GM15510 (cell line): ENCODE results near the gene GNPTG.

Source experiments
- POLR2A ChIP-seq: IDR thresholded peaks from 3 replicates; pipeline ENCODE4 v1.6.1; 2011; ENCODE audit warnings: borderline replicate concordance; ENCODE audit not compliant: insufficient read length; ENCODE audit errors: extremely low read depth

Gene GNPTG

DNA sequence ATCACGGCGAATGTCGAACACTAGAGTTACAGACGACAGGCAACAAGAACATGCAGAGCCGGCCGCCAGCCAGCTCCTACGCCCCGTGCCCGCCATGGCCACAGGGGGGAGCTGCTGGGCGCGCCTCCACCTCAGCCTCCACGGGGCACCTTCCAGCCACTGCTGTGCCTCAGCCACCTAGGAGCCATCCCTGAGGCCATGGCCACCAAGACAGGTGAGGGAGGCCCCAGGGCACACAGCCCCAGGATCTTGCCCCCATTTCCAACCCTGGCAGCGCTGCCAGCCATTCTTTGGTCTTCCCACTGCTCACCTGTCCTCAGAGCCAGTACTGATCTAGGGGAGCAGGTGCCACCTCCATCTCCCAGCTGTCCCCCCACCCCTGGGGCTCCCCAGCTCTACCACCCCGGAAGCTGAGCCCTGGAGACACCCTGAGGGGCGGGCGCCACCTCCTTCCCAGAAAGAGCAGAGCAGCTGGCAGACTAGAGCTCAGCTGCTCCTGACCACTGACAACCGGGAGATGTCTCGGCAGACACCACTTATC lies 11.8 kb downstream of the GNPTG start:
- TF ChIP-seq POLR2A = no peak

DNA sequence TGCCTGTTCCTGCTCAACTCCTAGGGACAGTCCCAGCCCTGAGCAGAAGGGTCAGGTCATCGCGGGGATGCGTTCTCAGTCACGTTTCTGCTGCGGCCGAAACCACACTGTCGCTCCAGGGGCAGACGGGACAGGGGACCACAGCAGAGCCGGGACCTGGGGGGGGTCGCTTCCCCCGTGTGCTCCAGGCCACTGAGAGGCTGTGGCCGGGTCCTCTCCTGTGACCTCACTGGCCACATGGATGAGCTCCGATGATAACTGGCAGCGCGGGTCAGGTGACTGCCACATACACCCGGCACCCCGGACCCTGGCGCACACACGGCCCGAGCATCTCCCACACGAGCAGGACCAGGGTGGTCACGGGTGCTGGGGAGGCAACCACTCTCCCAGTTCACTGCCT lies 12.8 kb downstream of the GNPTG start:
- no peak for TF ChIP-seq POLR2A

DNA sequence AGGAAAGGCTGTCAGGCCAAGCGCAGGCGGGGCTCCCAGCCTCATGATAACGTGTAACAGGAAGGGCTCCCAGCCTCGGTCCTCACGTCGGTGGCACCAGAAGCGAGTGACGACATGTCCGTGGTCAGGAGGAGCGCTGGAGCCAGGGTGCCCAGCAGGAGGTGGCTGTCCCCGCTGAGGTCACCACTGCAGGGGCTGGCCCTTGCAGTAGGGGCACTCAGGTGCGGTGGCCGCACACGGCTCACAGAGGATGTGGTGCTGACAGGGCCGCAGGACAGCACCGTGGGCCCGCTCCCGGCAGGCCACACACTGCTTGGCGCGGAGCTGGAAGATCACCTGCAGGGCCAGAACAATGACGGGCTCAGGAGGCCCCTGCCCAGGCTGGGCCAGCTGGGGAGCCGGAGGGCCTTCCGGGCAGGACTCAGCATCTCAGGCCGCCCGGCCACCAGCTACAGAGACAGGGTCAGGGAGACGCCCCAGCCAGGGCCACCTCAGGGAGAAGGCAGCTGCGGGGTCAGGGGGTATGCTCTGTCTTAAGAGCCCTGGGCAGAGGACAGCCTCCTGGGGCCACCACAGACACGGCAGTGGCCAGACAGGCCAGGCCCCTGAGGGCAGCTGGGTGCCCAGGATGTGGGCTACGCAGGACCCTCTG lies 14.5 kb downstream of the GNPTG start:
- TF ChIP-seq POLR2A = no peak

DNA sequence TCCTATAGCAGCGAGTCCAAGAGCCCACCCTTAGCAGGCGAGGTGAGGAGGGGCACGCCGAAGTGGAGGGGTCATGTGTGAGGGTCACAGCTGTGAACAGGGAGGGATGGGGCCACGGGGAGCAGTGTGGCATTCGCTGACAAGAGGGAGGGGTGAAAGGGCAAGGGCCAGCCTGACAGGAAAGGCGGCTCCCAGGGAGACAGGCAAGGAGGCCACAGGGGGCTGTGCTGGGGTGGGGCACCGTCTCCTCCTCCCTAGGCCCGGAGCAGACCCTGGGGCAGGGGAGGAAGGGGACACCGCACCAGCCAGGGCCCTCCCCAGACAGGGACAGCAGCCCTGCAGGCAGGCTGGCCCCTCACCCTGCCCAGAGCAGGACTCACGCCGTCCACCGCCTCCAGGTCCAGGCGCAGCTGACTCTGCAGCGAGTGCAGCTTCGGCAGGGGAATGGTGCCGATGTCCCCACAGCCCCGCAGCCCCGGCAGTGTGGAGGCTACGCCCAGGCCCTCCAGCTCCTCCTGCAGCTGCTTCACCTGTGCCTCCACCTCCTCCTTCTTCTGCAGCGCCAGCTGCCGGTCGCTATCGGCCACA lies 15.1 kb downstream of the GNPTG start:
- TF ChIP-seq POLR2A = no peak

DNA sequence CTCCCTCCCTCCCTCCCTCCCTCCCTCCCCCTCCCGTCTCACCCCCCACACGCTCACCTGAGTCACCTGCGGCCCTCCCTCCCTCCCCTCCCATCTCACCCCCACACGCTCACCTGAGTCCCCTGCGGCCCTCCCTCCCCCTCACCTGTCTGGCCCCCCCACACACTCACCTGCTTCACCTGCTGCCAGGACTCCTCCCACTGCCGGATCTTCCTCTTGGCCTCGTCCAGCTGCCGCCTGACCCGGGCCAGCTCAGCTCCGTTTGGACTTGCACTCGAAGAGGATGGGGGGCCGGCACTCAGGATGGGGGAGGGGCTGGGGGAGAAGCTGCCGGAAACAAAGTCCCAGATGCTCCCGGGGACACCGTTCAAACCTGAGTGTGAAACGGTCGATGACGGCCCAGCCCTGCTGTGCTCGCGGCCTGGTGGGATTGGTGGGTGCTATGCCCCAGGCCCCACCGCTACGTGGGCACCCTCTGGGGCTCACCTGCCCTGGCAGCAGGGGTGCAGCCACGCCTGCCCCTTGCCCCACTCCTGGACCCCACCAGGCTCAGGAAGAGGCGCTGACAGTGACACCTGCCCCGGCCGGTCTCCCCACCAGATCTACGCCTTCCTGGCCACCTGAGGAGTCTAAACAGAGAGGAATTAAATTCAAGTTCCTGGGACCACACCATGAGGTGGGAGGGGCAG lies 15.9 kb downstream of the GNPTG start:
- no peak for TF ChIP-seq POLR2A

DNA sequence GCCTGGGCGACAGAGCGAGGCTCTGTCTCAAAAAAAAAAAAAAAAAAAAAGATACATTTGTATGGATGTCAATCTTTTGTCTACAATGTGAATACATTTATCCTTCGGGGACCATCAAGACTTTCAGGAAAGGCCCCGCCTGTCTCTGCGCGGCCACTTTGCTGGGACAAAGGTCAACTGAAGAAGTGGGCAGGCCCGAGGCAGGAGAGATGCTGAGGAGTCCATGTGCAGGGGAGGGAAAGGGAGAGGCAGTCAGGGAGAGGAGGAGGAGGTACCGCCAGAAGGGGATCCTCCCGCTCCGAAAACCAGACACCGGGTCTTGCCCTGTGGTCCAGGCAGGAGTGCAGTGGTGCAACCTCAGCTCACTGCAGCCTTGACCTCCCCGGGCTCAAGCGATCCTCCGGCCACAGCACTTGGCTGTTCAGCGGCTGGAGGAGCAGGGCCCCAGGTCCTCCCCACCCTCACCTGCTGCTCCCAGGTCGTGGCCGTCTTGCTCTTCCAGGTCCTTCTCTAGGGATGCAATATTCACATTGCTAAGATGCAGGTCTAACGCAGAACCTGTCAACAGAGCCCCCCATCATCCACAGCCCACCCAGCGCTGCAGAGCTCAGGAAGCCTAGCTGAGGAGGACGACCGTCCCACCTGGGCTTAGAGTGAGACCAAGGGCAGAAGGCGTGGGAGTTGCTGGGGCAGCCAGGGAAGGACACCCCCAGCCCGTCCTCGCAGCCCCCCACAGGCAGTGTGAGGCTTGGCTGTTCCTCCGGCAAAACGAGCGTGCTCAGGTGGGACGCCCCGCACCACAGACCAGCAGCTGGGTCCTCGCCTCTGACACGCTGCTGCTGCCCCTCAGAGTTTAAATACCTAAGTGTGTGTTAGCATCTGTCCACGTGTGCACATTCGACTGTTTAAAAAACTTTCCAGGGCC lies 19.6 kb downstream of the GNPTG start:
- TF ChIP-seq POLR2A = no peak

DNA sequence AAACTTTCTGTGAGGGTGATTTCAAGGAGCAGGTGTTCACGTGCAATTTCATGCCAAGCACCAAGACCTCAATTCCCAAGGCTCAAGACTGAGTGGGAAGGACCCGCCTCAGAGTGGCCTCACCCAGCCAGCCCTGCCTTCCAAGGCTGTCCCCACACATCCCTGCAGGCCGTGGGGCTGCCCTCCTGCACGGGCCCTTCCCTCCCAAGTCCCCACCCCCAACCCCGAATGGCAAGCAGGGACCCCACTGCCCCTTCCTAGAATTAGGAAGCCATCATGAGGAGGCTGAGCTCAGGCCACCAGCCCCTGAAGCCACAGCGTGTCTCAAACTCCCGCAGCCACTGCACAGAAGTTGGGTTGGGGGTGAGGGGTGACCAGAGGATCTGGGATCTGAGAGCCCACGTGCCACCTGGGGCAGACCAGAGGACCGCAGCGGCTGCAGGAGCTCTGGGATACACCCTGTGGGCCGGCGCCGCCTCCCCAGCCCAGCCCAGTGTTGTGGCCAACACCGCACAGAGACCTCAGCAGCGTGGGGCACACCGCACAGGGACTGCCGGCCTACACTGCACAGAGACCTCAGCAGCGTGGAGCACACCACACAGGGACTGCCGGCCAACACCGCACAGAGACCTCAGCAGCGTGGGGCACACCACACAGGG lies 20.7 kb downstream of the GNPTG start:
- no peak for TF ChIP-seq POLR2A

DNA sequence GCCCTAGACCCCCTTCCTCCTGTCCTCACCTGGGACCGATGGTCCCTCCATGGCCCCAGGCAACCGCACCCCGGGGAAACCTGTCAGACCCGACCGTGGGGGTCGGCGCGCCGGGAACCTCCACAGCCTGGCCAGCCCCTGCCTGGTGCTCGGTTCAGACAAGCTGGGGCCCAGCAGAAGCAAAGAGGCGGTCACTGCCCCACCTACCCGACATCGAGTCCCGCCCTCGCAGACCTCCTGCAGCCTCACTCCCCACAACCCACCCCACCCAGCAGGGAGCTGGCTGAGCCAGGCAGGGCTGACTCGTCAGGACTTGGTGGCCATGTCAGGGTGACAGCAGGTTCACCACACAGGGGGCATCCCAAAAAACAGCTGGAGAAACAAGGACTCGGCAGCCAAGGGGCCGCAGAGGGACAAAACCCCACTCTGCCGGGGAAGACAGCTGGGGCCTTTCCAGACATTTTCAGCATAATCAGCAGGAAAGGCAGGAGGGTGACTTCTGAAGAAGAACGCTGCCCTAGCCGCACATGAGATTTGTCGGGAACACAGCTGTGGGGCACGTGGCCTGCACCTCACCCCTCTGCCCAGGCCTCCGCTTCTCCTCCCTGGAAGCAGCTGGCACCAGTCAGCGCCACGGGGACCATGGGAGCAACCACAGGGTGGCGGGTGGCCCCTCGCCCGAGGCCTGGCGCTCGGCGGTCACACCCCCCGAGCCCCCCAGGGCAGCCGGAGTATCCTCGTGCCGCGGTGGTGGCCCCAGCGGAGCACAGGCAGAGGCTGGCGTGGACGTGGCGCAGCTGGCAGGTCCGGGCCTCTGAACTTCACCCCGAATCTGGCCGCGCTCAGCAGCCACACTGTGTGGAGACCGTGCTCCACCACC lies 22.9 kb downstream of the GNPTG start:
- TF ChIP-seq POLR2A = no peak

DNA sequence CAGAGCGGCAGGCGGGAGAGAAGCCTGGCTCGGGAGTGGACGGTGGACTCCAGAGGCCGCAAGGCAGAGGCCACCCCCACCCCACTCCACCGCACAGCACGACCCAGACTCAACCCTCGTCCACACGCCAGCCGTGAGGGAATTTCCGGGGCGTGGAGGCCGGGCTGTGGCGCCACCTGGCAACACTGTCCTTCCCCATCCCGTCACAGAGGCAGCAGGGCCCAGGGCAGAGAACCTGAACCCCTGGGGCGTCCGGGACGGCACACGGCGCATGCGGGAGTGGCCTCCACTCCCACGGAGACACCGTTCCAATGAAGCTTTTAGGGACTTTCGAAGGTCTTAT lies 23.5 kb downstream of the GNPTG start:
- TF ChIP-seq POLR2A = no peak

DNA sequence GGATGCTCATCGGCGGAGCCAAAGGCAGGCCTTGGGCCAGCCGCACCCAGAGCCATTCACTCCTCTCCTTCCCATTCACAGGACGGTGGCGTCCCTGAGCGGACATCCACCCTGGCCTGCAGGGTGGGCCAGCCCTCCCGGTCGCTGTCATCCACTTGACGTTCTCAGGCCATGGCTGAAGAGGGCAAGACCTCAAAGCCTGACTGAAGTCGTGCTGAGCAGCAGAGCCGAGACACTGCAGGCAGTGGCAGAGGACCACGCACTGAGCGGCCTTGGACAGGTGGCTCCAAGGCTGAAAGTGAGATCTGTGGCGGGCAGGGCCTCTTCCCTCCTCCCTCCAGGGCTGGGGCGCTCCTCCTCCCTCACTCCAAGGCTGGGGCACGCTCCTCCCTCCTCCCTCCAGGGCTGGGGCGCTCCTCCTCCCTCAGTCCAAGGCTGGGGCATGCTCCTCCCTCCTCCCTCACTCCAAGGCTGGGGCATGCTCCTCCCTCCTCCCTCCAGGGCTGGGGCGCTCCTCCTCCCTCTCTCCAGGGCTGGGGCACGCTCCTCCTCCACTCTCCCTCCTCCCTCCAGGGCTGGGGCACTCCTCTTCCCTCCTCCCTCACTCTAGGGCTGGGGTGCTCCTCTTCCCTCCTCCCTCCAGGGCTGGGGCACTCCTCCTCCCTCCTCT lies 24.1 kb downstream of the GNPTG start:
- no peak for TF ChIP-seq POLR2A

DNA sequence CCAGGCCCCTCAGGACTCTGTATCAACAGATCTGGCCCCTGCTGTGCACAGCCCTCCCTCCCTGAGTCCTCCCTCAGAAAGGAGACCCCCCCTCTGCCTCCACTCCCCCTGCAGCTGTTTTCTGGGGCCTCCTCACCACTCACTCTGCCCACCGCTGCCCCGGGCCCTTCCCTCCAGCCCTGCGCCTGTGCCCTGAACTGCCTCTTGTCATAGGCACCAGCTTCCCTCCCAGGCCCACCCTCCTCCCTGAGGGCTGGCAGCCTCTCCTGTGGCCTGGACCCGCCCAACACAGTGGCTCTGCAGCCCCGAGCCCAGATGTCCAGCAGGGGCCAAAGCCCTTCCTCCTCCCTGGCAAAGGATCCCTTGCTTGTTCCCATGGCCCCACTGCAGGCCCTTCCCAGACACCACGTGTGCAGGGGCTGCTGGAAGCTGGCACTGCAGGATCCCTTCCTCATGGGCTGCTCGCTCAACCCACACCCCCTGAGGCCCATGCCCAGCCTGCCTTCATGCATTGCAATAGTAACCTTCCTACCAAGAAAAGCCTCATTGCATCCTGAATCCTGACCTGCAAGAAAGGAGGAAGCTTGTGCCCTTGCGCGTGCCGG lies 25.8 kb downstream of the GNPTG start:
- no peak for TF ChIP-seq POLR2A

DNA sequence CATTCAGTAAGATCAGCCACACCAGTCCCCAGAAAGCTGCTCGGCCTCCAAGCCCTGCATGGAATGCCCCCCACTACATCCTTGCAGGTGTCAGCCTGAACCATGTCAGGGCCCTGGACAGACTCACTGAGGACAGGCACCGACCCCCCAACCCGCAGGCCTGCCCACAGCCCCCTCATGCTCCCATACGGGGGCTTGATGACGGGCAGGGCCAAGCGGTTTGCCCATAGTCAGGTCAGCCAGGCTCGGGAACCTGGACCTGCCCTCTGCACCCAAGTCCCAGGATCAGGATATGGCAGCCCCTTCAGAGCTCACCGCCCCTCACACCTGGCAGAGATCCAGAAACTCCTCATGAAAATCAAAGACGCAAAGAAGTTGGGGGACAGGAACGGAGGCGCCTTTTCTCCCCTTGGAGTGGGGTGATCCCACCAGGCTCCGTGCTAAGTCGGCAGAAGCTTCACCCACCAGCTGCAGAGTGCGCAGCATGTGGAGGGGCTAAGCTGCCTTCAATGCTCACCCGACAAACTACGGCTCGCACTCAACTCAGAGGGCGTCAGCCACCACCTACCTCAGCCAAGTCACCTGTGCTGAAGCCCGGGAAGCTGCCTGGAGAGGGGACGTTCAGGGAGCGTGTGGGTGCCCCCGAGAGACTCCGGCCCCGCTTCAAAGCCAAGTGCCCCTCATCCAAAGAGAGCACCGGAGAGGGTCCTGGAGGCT lies 26.5 kb downstream of the GNPTG start:
- no peak for TF ChIP-seq POLR2A
